ENCODE results near the gene MS4A12. TPM values are rescaled to one million over a fixed set of nuclear protein-coding genes. Genes with fewer than 3 reads are reported as not detected.

The MS4A12 gene
- total and polyA plus RNA-seq, 2 of the 13 experiments (the other 11 are each of a cell fraction or from before 2014, with no cell fraction given), result not detected

GRCh38 chr11:60469723-60470122 lies 22.9 kb upstream of the MS4A12 start:
- Histone ChIP-seq H3K27ac (ENCODE audit: extremely low read length, insufficient read depth, low read length) (no peak overlapping the region), H3K4me1 (ENCODE audit: insufficient read depth, low read length) (no peaks in the 10 kb centered on the region), H3K27me3 (ENCODE audit: control insufficient read depth in 1 of 2, insufficient read depth in 2 of 2, low read length in 2 of 2) (no peaks in the 10 kb centered on the region; a peak in 1 of 5 replicates), H3K79me2 (ENCODE audit: insufficient read depth, low read length) (no peaks in the 10 kb centered on the region), H3K4me2 (ENCODE audit: low read depth, low read length) (no peak overlapping the region), H4K20me1 (ENCODE audit: insufficient read depth, low read length) (no peaks in the 10 kb centered on the region), H3K9ac (ENCODE audit: insufficient read depth, low read depth, low read length) (no peak overlapping the region), H3K36me3 (replicated peaks in 1 of 2; ENCODE audit: control insufficient read depth in 1 of 2, insufficient read depth in 2 of 2, low read length in 2 of 2) (no peaks in the 10 kb centered on the region), H3K9me3 (ENCODE audit: low read length) (no peaks in the 10 kb centered on the region), H2AFZ (ENCODE audit: low read length) (no peak overlapping the region), H3K4me3 (replicated peaks in 1 of 3; ENCODE audit: insufficient read depth in 1 of 3, low read depth in 2 of 3, low read length in 3 of 3) (no peak overlapping the region)
- 0% methylated on average over 2 of the region's 2 CpGs for WGBS (ENCODE audit: low lambda C conversion rate)
- ATAC-seq, result no peak
- ChIA-PET POLR2A (no interaction called here), CTCF (ENCODE audit: low intra/inter-chr PET ratio, low total read pairs) (no interaction called here)
- in situ Hi-C loops (cut with HindIII; ENCODE audit: extremely low pct_ligation_motif_present, low pct_unique_long_range_greater_than_20kb) (no loop called here), intact Hi-C loops (cut with micrococcal nuclease; ENCODE audit: unreplicated experiment) (no loop called here)
- no peak for DNase-seq (ENCODE audit: low spot score)
- no TSS peak for BruUV-seq (replicated peaks)
- TF ChIP-seq NR0B2 (CRISPR knock-in tag; IDR thresholded peaks at IDR 0.05) (no peak), ZNF556 (CRISPR knock-in tag; IDR thresholded peaks at IDR 0.05; ENCODE audit: borderline replicate concordance) (no peak), PCBP1 (IDR thresholded peaks at IDR 0.05; ENCODE audit: borderline replicate concordance, low read depth, low read length) (no peak), CBX1 (IDR thresholded peaks at IDR 0.05; ENCODE audit: low read depth) (no peak), ATRX (CRISPR knock-in tag; IDR thresholded peaks at IDR 0.05; ENCODE audit: borderline replicate concordance) (no peak), CEBPZ (IDR thresholded peaks at IDR 0.05; ENCODE audit: low read length) (no peak), POLR2AphosphoS2 (IDR thresholded peaks at IDR 0.05; ENCODE audit: low read depth, low read length) (no peak), E2F1 (CRISPR knock-in tag; IDR thresholded peaks at IDR 0.05) (no peak), TFDP2 (CRISPR knock-in tag; IDR thresholded peaks at IDR 0.05) (no peak), HOMEZ (CRISPR knock-in tag; IDR thresholded peaks at IDR 0.05; ENCODE audit: low read depth) (no peak), MAZ (IDR thresholded peaks at IDR 0.05; ENCODE audit: borderline replicate concordance, low read depth, low read length) (no peak), MAZ (CRISPR knock-in tag; IDR thresholded peaks at IDR 0.05; ENCODE audit: low read depth) (no peak)
- FAIRE-seq, result no peak

All from HepG2 (cell line).